Measurements from ENCODE around the gene TSPAN15. TPM values are rescaled to one million over a fixed set of nuclear protein-coding genes. Genes with fewer than 3 reads are reported as not detected.
A peak's percentile ranks its signal among the peaks of the same experiment; 100 is the strongest.

The TSPAN15 gene
- total and polyA plus RNA-seq, 2 donors (not counting 1 experiment from before 2014, with no cell fraction given), result 0.56 to 2.6 TPM

DNA sequence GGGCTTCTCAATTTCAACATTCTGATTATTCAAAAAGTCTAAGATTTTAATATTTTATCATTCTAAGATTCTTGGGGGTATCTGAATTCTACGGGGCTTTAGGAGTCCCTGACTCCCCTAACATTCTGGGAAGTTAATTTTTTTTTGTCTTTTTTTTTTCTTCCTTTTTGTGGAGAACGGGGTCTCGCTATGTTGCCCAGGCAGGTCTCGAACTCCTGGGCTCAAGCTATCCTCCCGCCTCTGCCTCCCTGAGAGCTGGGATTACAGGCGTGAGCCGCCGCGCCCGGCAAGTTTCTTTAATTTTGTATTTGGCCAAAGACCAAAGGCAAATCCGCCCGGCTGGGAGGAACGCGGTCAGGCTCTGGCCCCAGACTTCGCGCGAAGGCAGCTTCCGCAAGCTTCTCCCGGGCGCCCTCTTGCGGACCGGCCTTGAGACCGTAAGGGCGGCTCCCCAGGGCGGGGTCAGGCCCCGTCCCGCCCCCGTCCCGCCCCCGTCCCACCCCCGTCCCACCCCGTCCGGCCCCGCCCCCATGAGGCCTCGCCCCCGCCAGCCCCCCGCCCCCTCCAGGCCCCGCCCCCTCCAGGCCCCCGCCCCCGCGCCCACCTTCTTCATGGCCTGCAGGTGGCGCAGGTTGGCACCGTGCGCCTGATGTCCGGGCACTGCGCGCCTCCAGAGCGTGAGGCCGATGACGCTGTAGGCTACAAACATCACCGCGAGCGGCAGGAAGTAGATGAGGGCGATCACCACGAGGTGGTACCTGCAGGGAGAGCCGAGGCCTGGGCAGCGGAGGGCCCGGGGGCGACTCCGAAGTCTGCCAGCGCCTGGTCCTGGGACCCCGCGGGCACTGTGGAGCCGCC lies 42.7 kb upstream of the TSPAN15 start:
- H3K79me2 ChIP-seq (ENCODE audit: control insufficient read depth, insufficient read depth, low read length), result no peaks in the 10 kb centered on the region
- H3K27me3 ChIP-seq (ENCODE audit: control insufficient read depth, insufficient read depth, low read length), result no peaks in the 10 kb centered on the region
- H3K36me3 ChIP-seq (ENCODE audit: control insufficient read depth, insufficient read depth, low read length), result peaks cover 2% of the 10 kb centered on the region
- H3K4me3 ChIP-seq (replicated peaks in 1 of 4; ENCODE audit: control extremely low read depth in 1 of 4, insufficient read depth in 1 of 4, low read depth in 3 of 4, low read length in 4 of 4), result peak overlapping the region; percentile 7 to 52 (median 24)
- H2AFZ ChIP-seq (ENCODE audit: low read length), result peak overlapping the region; percentile 47
- TF ChIP-seq EZH2 (IDR thresholded peaks at IDR 0.05; ENCODE audit: low read length, missing control alignments), result no peak
- TF ChIP-seq, protein P1, sequence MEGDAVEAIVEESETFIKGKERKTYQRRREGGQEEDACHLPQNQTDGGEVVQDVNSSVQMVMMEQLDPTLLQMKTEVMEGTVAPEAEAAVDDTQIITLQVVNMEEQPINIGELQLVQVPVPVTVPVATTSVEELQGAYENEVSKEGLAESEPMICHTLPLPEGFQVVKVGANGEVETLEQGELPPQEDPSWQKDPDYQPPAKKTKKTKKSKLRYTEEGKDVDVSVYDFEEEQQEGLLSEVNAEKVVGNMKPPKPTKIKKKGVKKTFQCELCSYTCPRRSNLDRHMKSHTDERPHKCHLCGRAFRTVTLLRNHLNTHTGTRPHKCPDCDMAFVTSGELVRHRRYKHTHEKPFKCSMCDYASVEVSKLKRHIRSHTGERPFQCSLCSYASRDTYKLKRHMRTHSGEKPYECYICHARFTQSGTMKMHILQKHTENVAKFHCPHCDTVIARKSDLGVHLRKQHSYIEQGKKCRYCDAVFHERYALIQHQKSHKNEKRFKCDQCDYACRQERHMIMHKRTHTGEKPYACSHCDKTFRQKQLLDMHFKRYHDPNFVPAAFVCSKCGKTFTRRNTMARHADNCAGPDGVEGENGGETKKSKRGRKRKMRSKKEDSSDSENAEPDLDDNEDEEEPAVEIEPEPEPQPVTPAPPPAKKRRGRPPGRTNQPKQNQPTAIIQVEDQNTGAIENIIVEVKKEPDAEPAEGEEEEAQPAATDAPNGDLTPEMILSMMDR (conservative IDR thresholded peaks at IDR 0.05 in 1 of 2, IDR thresholded peaks at IDR 0.05 in 1 of 2; ENCODE audit: low read depth in 1 of 2, low read length in 2 of 2), result peak; percentile 42 to 59
- peak overlapping the region; percentile 30 for H3K27ac ChIP-seq (ENCODE audit: insufficient read depth, low read length)
- no peaks in the 10 kb centered on the region for H3K9me3 ChIP-seq (ENCODE audit: control insufficient read depth, insufficient read depth, low read depth, low read length)
- H4K20me1 ChIP-seq (ENCODE audit: control insufficient read depth, extremely low read depth, insufficient read depth, low read length), result no peaks in the 10 kb centered on the region
- peak overlapping the region; percentile 64 for H3K4me2 ChIP-seq (ENCODE audit: extremely low read depth, insufficient read depth, low read length)
- H3K9ac ChIP-seq (ENCODE audit: insufficient read depth, low read length), result peak overlapping the region; percentile 48
- peak; percentile 88 to 97 for DNase-seq (ENCODE audit: low read depth in 2 of 2)
- H3K4me1 ChIP-seq (ENCODE audit: control insufficient read depth, extremely low read depth, insufficient read depth, low read length), result peaks cover 15% of the 10 kb centered on the region

DNA sequence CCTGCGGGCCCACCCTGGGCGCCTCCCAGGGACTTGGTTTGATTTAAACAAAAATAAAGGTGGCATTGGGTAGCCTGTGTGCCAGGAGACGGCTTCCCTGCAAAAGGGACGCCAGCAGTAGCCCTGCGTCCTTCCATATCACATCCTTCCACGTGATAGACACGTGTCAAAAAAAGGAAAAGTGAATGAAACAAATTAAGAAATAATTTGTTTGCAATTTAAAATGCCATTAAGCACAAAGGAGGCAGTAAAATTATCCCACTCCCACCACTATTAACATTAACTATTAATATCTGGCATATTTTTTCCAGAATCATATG lies 42.1 kb upstream of the TSPAN15 start:
- peak overlapping the region; percentile 7 to 52 (median 24) for H3K4me3 ChIP-seq (replicated peaks in 1 of 4; ENCODE audit: control extremely low read depth in 1 of 4, insufficient read depth in 1 of 4, low read depth in 3 of 4, low read length in 4 of 4)
- no peak for DNase-seq (ENCODE audit: low read depth in 2 of 2)
- H3K4me2 ChIP-seq (ENCODE audit: extremely low read depth, insufficient read depth, low read length), result peak overlapping the region; percentile 64
- no peaks in the 10 kb centered on the region for H3K9me3 ChIP-seq (ENCODE audit: control insufficient read depth, insufficient read depth, low read depth, low read length)
- H3K79me2 ChIP-seq (ENCODE audit: control insufficient read depth, insufficient read depth, low read length), result no peaks in the 10 kb centered on the region
- no peaks in the 10 kb centered on the region for H3K27me3 ChIP-seq (ENCODE audit: control insufficient read depth, insufficient read depth, low read length)
- peaks cover 2% of the 10 kb centered on the region for H3K36me3 ChIP-seq (ENCODE audit: control insufficient read depth, insufficient read depth, low read length)
- H2AFZ ChIP-seq (ENCODE audit: low read length), result peak overlapping the region; percentile 47
- no peaks in the 10 kb centered on the region for H4K20me1 ChIP-seq (ENCODE audit: control insufficient read depth, extremely low read depth, insufficient read depth, low read length)
- peak overlapping the region; percentile 48 for H3K9ac ChIP-seq (ENCODE audit: insufficient read depth, low read length)
- TF ChIP-seq, protein P1 (conservative IDR thresholded peaks at IDR 0.05 in 1 of 2, IDR thresholded peaks at IDR 0.05 in 1 of 2; ENCODE audit: low read depth in 1 of 2, low read length in 2 of 2), result no peak
- no peak for TF ChIP-seq EZH2 (IDR thresholded peaks at IDR 0.05; ENCODE audit: low read length, missing control alignments)
- H3K27ac ChIP-seq (ENCODE audit: insufficient read depth, low read length), result peak overlapping the region; percentile 30
- peaks cover 12% of the 10 kb centered on the region for H3K4me1 ChIP-seq (ENCODE audit: control insufficient read depth, extremely low read depth, insufficient read depth, low read length)

DNA sequence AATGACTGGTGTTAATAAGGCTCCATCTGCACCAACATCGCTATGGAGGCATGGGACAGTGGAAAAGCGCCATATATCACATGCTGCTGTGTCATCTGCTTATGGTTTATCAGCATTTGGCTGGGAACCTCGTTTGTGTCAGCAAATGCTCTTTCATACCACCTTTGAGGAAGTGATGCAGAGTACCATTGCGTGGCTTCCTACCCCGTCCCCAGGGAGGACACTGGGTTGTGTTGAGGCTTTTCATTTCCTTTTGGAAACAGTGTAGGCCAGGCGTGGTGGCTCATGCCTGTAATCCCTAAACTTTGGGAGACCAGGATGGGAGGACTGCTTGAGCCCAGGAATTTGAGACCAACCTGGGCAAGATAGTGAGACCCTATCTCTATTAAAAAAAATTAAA lies 41.3 kb upstream of the TSPAN15 start:
- Histone ChIP-seq H3K9me3 (ENCODE audit: control insufficient read depth, insufficient read depth, low read depth, low read length) (no peaks in the 10 kb centered on the region), H4K20me1 (ENCODE audit: control insufficient read depth, extremely low read depth, insufficient read depth, low read length) (no peaks in the 10 kb centered on the region), H3K9ac (ENCODE audit: insufficient read depth, low read length) (no peak overlapping the region), H3K4me3 (replicated peaks in 1 of 4; ENCODE audit: control extremely low read depth in 1 of 4, insufficient read depth in 1 of 4, low read depth in 3 of 4, low read length in 4 of 4) (no peak overlapping the region), H3K27me3 (ENCODE audit: control insufficient read depth, insufficient read depth, low read length) (no peaks in the 10 kb centered on the region), H2AFZ (ENCODE audit: low read length) (no peak overlapping the region), H3K4me2 (ENCODE audit: extremely low read depth, insufficient read depth, low read length) (no peak overlapping the region), H3K27ac (ENCODE audit: insufficient read depth, low read length) (no peak overlapping the region), H3K4me1 (ENCODE audit: control insufficient read depth, extremely low read depth, insufficient read depth, low read length) (peaks cover 6% of the 10 kb centered on the region), H3K79me2 (ENCODE audit: control insufficient read depth, insufficient read depth, low read length) (no peaks in the 10 kb centered on the region), H3K36me3 (ENCODE audit: control insufficient read depth, insufficient read depth, low read length) (no peaks in the 10 kb centered on the region)
- DNase-seq (ENCODE audit: low read depth in 2 of 2), result no peak
- TF ChIP-seq, protein P1 (conservative IDR thresholded peaks at IDR 0.05 in 1 of 2, IDR thresholded peaks at IDR 0.05 in 1 of 2; ENCODE audit: low read depth in 1 of 2, low read length in 2 of 2), result no peak
- no peak for TF ChIP-seq EZH2 (IDR thresholded peaks at IDR 0.05; ENCODE audit: low read length, missing control alignments)
